Coronary artery (tissue), 2 donors: ENCODE measurements around the gene SIGLEC15.

Source experiments
- DNase-seq: peaks from one replicate; pipeline ENCODE4 v3.0.0-alpha.2; 2017; ENCODE audit warnings: low spot score
- H3K27ac ChIP-seq, 2 donors: fragments of 200-600 bp; sonication (generic); one replicate each; pipeline ENCODE4 v1.5.1; 2016 to 2019
- H3K4me3 ChIP-seq: fragments of 200-600 bp; sonication (generic); 2 replicates; pipeline ENCODE4 v1.5.1; 2016; ENCODE audit warnings: mild to moderate bottlenecking, moderate library complexity
- TF ChIP-seq, protein P1 (sequence below): fragments of 200-600 bp; sonication (generic); IDR thresholded peaks from one replicate; pipeline ENCODE4 v1.5.1; 2019; ENCODE audit warnings: antibody characterized with exemption

SIGLEC15 gene

DNA sequence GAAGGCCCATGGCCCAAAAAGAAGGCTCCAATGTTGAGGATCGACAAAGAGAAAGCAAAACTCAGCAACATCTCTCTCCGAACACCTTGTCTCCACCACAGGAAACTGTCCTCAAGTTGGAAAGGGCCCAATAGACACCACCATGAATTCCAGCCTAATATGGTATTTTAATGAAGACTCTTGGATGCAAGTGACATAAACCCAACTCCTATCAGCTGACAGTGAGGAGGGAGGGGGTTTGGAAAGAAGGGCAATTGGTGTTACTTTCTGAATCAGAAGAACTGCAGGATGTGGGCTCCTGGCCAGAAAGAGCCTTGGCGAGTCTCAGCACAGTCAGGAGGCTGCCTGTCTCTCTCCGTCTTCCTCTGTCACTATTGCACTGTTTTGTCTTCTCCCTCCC, 40.3 kb upstream of the SIGLEC15 start:
- no peak overlapping the region for H3K27ac ChIP-seq
- TF ChIP-seq, protein P1, sequence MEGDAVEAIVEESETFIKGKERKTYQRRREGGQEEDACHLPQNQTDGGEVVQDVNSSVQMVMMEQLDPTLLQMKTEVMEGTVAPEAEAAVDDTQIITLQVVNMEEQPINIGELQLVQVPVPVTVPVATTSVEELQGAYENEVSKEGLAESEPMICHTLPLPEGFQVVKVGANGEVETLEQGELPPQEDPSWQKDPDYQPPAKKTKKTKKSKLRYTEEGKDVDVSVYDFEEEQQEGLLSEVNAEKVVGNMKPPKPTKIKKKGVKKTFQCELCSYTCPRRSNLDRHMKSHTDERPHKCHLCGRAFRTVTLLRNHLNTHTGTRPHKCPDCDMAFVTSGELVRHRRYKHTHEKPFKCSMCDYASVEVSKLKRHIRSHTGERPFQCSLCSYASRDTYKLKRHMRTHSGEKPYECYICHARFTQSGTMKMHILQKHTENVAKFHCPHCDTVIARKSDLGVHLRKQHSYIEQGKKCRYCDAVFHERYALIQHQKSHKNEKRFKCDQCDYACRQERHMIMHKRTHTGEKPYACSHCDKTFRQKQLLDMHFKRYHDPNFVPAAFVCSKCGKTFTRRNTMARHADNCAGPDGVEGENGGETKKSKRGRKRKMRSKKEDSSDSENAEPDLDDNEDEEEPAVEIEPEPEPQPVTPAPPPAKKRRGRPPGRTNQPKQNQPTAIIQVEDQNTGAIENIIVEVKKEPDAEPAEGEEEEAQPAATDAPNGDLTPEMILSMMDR = no peak
- H3K4me3 ChIP-seq = no peak overlapping the region
- DNase-seq = peak; percentile 19

DNA sequence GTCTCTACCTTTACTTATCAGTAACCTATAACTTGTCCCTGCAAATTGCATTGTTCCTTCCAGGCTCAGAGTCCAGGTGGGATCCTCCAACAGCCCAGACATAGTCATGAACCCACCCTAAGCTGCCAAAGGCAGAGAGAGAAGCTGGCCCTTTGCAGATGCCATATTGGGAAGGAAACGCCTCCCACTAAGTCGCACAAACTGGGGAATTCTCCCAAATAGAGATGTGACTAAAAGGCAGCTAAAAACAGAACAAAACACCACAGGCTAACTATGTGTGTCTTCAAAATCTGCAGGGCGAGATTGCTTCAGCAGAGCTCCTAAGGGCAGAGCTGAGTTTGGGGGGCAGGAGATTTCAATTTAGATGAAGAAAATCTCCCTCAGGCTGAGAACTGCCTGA, 38.5 kb upstream of the SIGLEC15 start:
- TF ChIP-seq, protein P1 = no peak
- H3K4me3 ChIP-seq = no peak overlapping the region
- peak; percentile 46 for DNase-seq

DNA sequence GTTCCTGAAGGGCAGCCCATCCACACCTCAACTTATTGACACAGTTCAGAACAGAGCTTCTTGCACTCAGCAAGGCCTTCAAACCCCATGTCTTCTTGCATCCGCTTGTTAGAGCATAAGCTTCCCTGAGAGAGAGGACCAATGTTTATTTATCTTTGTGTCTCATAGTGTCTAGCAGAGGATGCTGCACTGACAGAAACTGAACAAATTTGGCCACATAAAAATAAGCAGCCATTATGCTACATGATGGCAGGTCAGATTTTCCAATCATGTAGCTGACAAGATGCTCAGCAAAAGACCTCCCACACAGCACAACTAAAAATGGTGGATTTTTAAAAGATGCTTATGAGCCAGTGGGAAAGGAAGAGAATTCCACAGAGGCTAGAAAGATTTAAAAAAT, 38.1 kb upstream of the SIGLEC15 start:
- Histone ChIP-seq H3K27ac (no peak overlapping the region), H3K4me3 (no peak overlapping the region)
- TF ChIP-seq, protein P1 = no peak
- no peak for DNase-seq

More for the DNA sequence above, 38.5 kb upstream of the SIGLEC15 start:
- no peak overlapping the region for H3K27ac ChIP-seq

DNA sequence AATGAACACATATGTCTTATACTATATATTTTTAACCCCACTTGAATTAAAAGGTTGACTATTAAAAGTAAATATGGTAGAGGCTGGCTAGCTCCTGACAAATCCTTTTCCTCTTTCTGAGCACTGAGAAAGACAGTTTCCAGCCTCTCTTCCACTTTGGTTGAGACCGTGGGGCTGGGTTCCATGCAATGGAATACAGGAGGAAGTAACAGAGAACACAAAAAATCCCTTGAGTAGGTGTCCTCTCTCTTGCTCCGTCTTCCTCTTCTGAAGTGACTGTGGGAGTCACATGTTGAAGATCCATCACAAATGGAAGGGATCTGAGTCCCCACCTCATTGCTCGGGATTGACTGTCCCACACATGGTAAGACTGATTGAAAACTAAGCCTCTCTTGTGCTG, 36.6 kb upstream of the SIGLEC15 start:
- Histone ChIP-seq H3K4me3 (no peak overlapping the region), H3K27ac (no peak overlapping the region)
- TF ChIP-seq, protein P1 = no peak
- peak; percentile 4 for DNase-seq

DNA sequence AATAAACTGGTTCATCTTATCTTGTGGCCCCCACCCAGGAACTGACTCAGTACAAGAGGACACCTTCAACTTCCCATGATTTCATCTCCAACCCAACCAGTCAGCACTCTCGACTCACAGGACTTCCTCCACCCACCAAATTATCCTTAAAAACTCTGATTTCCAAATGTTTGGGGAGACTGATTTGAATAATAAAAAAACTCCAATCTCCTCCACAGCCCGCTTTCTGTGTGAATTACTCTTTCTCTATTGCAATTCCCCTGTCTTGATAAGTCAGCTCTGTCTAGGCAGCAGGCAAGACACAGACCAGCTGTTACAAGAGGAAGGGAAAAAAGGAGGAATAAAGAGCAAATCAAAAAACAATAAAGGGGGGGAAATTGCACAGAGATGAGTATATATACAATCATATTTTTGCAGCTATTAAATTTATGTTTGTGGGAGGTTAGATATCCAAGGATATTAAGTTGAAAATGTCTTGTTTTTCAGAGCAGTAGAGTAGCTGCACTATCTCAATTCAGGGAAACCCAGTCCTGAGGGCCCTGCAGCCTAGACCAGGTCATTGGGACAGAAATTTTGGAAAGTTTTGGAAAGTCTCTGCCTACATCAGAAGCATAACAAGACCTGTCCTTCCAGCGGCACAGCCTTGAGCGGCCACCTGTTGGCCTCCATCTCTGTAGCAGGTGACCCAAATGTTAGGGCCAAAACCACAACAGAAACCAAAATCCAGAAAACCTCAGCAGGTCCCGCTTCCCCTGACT, 32.8 kb upstream of the SIGLEC15 start:
- DNase-seq = peak; percentile 17
- TF ChIP-seq, protein P1 = no peak
- no peak overlapping the region for H3K4me3 ChIP-seq
- no peak overlapping the region for H3K27ac ChIP-seq

DNA sequence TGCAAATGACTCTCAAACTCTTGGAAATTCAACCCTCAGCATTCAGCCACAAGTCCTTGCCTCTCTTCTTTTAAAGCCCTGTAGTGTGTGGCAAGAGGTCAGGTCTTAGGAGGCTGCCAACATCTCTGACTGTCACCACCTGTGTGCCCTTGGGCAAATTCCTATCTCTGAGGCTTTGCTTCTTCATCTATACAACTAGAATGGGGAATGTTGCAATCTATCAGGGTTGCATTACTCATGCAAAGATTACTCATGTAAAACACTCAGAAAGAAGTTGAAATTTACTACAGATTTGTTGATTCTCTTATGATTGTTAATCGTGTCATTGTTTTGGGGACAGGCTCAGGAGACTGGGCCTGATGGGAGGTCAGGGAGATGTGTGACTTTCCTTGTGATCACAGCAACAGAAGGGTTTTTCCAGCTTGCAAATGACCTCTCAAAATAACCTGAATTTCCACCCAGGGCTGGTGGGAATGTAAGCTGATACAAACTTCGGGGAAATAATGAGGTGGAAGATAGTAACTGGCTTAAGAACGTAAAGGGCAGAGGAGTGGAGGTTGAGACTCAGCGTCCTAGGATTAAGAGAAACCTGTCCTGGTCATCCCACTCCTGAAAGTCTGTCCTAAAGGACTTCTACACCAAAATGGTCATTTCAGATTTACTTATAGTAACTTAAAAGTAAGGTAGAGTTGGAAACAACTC, 32.1 kb upstream of the SIGLEC15 start:
- peak; percentile 35 for DNase-seq
- no peak overlapping the region for H3K27ac ChIP-seq
- TF ChIP-seq, protein P1 = no peak
- H3K4me3 ChIP-seq = no peak overlapping the region
